Neural cell (in vitro differentiated cells): ENCODE measurements around the gene C17orf75. TPM values are rescaled to one million over a fixed set of nuclear protein-coding genes. Genes with fewer than 3 reads are reported as not detected.

Experiments used
- H2AFZ ChIP-seq: fragments of 200-600, 300-800 bp; sonication (generic), shearing (Covaris generic); 2 replicates; pipeline ENCODE4 v1.6.0; 2014; ENCODE audit warnings: low read depth, mild to moderate bottlenecking, antibody characterized with exemption, low read length, moderate library complexity
- H3F3A ChIP-seq: fragments of 200-600 bp; shearing (Covaris generic); 2 replicates; pipeline ENCODE4 v1.6.1; 2016; ENCODE audit warnings: mild to moderate bottlenecking, moderate library complexity, mixed read lengths, antibody characterized with exemption, low read length; ENCODE audit not compliant: insufficient read depth, poor library complexity, severe bottlenecking
- H3K27ac ChIP-seq: fragments of 200-600, 300-800 bp; sonication (generic), shearing (Covaris generic); 2 replicates; pipeline ENCODE4 v1.5.1; 2014; ENCODE audit warnings: mild to moderate bottlenecking, low read length, moderate library complexity
- H3K27me3 ChIP-seq: fragments of 300-800, 200-600 bp; sonication (generic), shearing (Covaris generic); 2 replicates; pipeline ENCODE4 v1.6.0; 2014; ENCODE audit warnings: mild to moderate bottlenecking, low read depth, low read length, moderate library complexity; ENCODE audit not compliant: insufficient read depth
- H3K36me3 ChIP-seq: fragments of 300-800, 200-600 bp; sonication (generic), shearing (Covaris generic); 2 replicates; pipeline ENCODE4 v1.5.1; 2014; ENCODE audit warnings: mild to moderate bottlenecking, antibody characterized with exemption, low read length, moderate library complexity; ENCODE audit not compliant: insufficient read depth
- H3K4me2 ChIP-seq: fragments of 300-800, 200-600 bp; sonication (generic), shearing (Covaris generic); 2 replicates; pipeline ENCODE4 v1.6.0; 2014; ENCODE audit warnings: mild to moderate bottlenecking, low read length
- H3K4me3 ChIP-seq: fragments of 300-800, 200-600 bp; sonication (generic), shearing (Covaris generic); 2 replicates; pipeline ENCODE4 v1.5.1; 2014; ENCODE audit warnings: mild to moderate bottlenecking, low read length, moderate library complexity
- H3K79me2 ChIP-seq: fragments of 200-600 bp; shearing (Covaris generic); replicated peaks from 2 replicates; pipeline ENCODE4 v1.6.0; 2014; ENCODE audit warnings: mild to moderate bottlenecking, low read length, moderate library complexity; ENCODE audit not compliant: insufficient read depth
- H3K9ac ChIP-seq: fragments of 300-800, 200-600 bp; sonication (generic), shearing (Covaris generic); 2 replicates; pipeline ENCODE4 v1.6.1; 2016; ENCODE audit warnings: mild to moderate bottlenecking, low read length, mixed read lengths
- H3K9me2 ChIP-seq: fragments of 200-600 bp; shearing (Covaris generic); 2 replicates; pipeline ENCODE4 v1.6.1; 2016; ENCODE audit warnings: mild to moderate bottlenecking, low read length, mixed read lengths; ENCODE audit not compliant: insufficient read depth
- H3K9me3 ChIP-seq: fragments of 200-600, 300-800 bp; sonication (generic), shearing (Covaris generic); 2 replicates; pipeline ENCODE4 v1.6.1; 2016; ENCODE audit warnings: mild to moderate bottlenecking, mixed run types, low read length, moderate library complexity, mixed read lengths
- H4K20me1 ChIP-seq: fragments of 200-600 bp; shearing (Covaris generic); 2 replicates; pipeline ENCODE4 v1.6.1; 2016; ENCODE audit warnings: mild to moderate bottlenecking, mixed run types; ENCODE audit not compliant: insufficient read depth
- CTCF ChIP-seq: fragments of 450-650 bp; IDR thresholded peaks from 2 replicates; pipeline ENCODE4 v1.5.1; 2014; ENCODE audit warnings: antibody characterized with exemption, mild to moderate bottlenecking, moderate library complexity; ENCODE audit not compliant: poor library complexity, severe bottlenecking
- EP300 ChIP-seq: fragments of 450-650 bp; conservative IDR thresholded peaks from 2 replicates; pipeline ENCODE4 v1.6.1; 2014; ENCODE audit warnings: antibody characterized with exemption, mild to moderate bottlenecking, moderate library complexity; ENCODE audit not compliant: poor library complexity, severe bottlenecking
- EZH2 ChIP-seq: fragments of 200-600, 300-800 bp; shearing (Covaris generic), sonication (generic); IDR thresholded peaks from 2 replicates; pipeline ENCODE4 v1.6.1; 2014; ENCODE audit warnings: antibody characterized with exemption, low read length, borderline replicate concordance, mild to moderate bottlenecking; ENCODE audit not compliant: insufficient read depth, poor library complexity, severe bottlenecking
- MXI1 ChIP-seq: fragments of 450-650 bp; conservative IDR thresholded peaks from 2 replicates; pipeline ENCODE4 v1.6.1; 2014; ENCODE audit warnings: antibody characterized with exemption, mild to moderate bottlenecking; ENCODE audit not compliant: poor library complexity, severe bottlenecking
- POLR2AphosphoS5 ChIP-seq: IDR thresholded peaks from 2 replicates; pipeline ENCODE4 v1.6.1; 2012
- RAD21 ChIP-seq: fragments of 450-650 bp; conservative IDR thresholded peaks from 2 replicates; pipeline ENCODE4 v1.6.1; 2014; ENCODE audit warnings: antibody characterized with exemption, mild to moderate bottlenecking, moderate library complexity
- REST ChIP-seq: IDR thresholded peaks from 2 replicates; pipeline ENCODE4 v1.6.1; 2012; ENCODE audit warnings: borderline replicate concordance
- SMC3 ChIP-seq: fragments of 450-650 bp; conservative IDR thresholded peaks from 2 replicates; pipeline ENCODE4 v1.6.1; 2014; ENCODE audit warnings: antibody characterized with exemption, mild to moderate bottlenecking, moderate library complexity; ENCODE audit not compliant: poor library complexity
- TAF1 ChIP-seq: IDR thresholded peaks from 2 replicates; pipeline ENCODE4 v1.6.1; 2012; ENCODE audit warnings: low read depth
- polyA plus RNA-seq: library from polyadenylated mRNA; depleted of rRNA; stranded (reverse); fragments of >200 nt; gene quantifications from 2 replicates; pipeline ENCODE4 v1.2.3, GENCODE V29; 2014

The C17orf75 gene
- polyA plus RNA-seq, 1 donor from 2014 or later, result 77.0 TPM

- Histone ChIP-seq H3K27ac (no peak overlapping the region), H3K4me2 (no peak overlapping the region), H3K9ac (no peak overlapping the region), H3K36me3 (no peaks in the 10 kb centered on the region), H3K9me2 (no peaks in the 10 kb centered on the region), H3K79me2 (no peaks in the 10 kb centered on the region), H3K9me3 (no peaks in the 10 kb centered on the region), H3K4me3 (no peak overlapping the region), H3F3A (no peaks in the 10 kb centered on the region), H4K20me1 (no peaks in the 10 kb centered on the region), H2AFZ (no peak overlapping the region), H3K27me3 (no peaks in the 10 kb centered on the region)
- TF ChIP-seq POLR2AphosphoS5 (no peak), RAD21 (no peak), SMC3 (no peak), CTCF (no peak)
Observed at GRCh38 chr17:32302860-32303649, 38.9 kb downstream of the C17orf75 start.

- H3K9me2 ChIP-seq, result no peaks in the 10 kb centered on the region
- H3K27me3 ChIP-seq, result no peaks in the 10 kb centered on the region
- H2AFZ ChIP-seq, result no peak overlapping the region
- H3K4me3 ChIP-seq, result no peak overlapping the region
- no peaks in the 10 kb centered on the region for H3F3A ChIP-seq
- TF ChIP-seq CTCF, result no peak
- no peak for TF ChIP-seq SMC3
- TF ChIP-seq EP300, result no peak
- no peak for TF ChIP-seq MXI1
- no peak for TF ChIP-seq TAF1
- H3K4me2 ChIP-seq, result no peak overlapping the region
- no peaks in the 10 kb centered on the region for H3K9me3 ChIP-seq
- H4K20me1 ChIP-seq, result no peaks in the 10 kb centered on the region
- H3K79me2 ChIP-seq, result no peaks in the 10 kb centered on the region
- H3K36me3 ChIP-seq, result no peaks in the 10 kb centered on the region
- H3K9ac ChIP-seq, result no peak overlapping the region
- H3K27ac ChIP-seq, result no peak overlapping the region
Observed at GRCh38 chr17:32302037-32302436, 39.9 kb downstream of the C17orf75 start.

DNA sequence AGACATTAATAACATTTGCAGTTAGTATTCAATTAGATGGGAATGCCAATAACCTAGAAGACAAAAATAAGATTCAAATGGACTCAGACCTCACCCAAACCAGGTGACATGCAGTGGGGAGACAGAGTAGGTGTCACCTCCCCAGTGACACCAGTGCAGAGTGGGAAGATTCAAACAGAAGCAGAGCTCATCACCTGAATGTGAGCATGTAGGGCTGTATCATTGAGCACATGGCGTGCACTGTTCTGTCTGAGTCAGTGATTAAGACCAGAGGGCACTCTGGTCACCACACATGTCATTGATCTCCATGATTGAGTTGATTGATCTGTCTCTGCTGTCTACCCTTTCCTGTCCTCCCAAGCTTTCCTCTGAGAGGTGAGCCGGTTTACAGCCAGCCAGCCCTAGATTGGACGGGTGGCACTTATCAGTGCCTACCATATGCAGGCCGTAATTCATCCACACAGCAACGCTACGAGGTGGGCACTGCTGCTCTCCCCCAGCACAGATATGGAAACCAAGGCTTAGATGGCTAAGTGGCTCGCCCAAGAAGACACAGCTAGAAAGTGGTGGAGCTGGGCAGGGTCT lies 42.3 kb downstream of the C17orf75 start:
- Histone ChIP-seq H3K9me3 (no peaks in the 10 kb centered on the region), H3K27me3 (no peaks in the 10 kb centered on the region), H3K4me3 (no peak overlapping the region), H3K9ac (no peak overlapping the region), H4K20me1 (no peaks in the 10 kb centered on the region), H3K27ac (no peak overlapping the region), H3K36me3 (no peaks in the 10 kb centered on the region), H3K4me2 (no peak overlapping the region), H3K9me2 (no peaks in the 10 kb centered on the region), H3F3A (no peaks in the 10 kb centered on the region), H3K79me2 (no peaks in the 10 kb centered on the region), H2AFZ (no peak overlapping the region)
- no peak for TF ChIP-seq MXI1
- TF ChIP-seq EZH2, result no peak
- TF ChIP-seq EP300, result no peak
- TF ChIP-seq CTCF, result no peak
- TF ChIP-seq REST, result no peak
- TF ChIP-seq SMC3, result no peak
- TF ChIP-seq RAD21, result no peak
- TF ChIP-seq TAF1, result no peak
- TF ChIP-seq POLR2AphosphoS5, result no peak
